Stimulated activated CD8-positive, alpha-beta memory T cell treated with anti-CD3 and anti-CD28 coated beads, Interleukin-12 subunit alpha, Interleukin-12 subunit beta, amount 100 ng/mL, for 24 hours (primary cell): ENCODE data around the gene FNDC11.

ENCODE experiments used
- DNase-seq: peaks from one replicate; pipeline ENCODE4 v3.0.0-alpha.2; 2020; ENCODE audit errors: extremely low read depth

The FNDC11 gene

GRCh38 chr20:63525185-63525584 lies 28.8 kb upstream of the FNDC11 start:
- DNase-seq, result no peak

GRCh38 chr20:63525971-63526370 lies 28.0 kb upstream of the FNDC11 start:
- DNase-seq, result no peak

GRCh38 chr20:63527184-63527583 lies 26.8 kb upstream of the FNDC11 start:
- no peak for DNase-seq

- DNase-seq, result no peak
Observed at GRCh38 chr20:63529180-63529860, 24.6 kb upstream of the FNDC11 start.

- DNase-seq, result no peak
Observed at GRCh38 chr20:63529861-63530787, 23.8 kb upstream of the FNDC11 start.

- no peak for DNase-seq
Observed at GRCh38 chr20:63530788-63531160, 23.2 kb upstream of the FNDC11 start.

- no peak for DNase-seq
Observed at GRCh38 chr20:63531686-63532448, 22.1 kb upstream of the FNDC11 start.

GRCh38 chr20:63532449-63532971 lies 21.4 kb upstream of the FNDC11 start:
- no peak for DNase-seq

- no peak for DNase-seq
Observed at GRCh38 chr20:63533388-63533787, 20.6 kb upstream of the FNDC11 start.

- no peak for DNase-seq
Observed at GRCh38 chr20:63533871-63534393, 20.0 kb upstream of the FNDC11 start.

- DNase-seq, result no peak
Observed at GRCh38 chr20:63534427-63534830, 19.5 kb upstream of the FNDC11 start.

GRCh38 chr20:63534831-63535651 lies 18.9 kb upstream of the FNDC11 start:
- DNase-seq, result no peak

GRCh38 chr20:63536241-63536977 lies 17.6 kb upstream of the FNDC11 start:
- DNase-seq, result no peak

GRCh38 chr20:63536997-63537524 lies 16.9 kb upstream of the FNDC11 start, which contains the start of gene PTK6:
TSS of gene PTK6 (minus strand) at chr20:63537376. CDS start at chr20:63537314, 62 bp downstream.
- no peak for DNase-seq

- peak; percentile 87 for DNase-seq
Observed at GRCh38 chr20:63537525-63538203, 16.3 kb upstream of the FNDC11 start.

- DNase-seq, result no peak
Observed at GRCh38 chr20:63538204-63539091, 15.5 kb upstream of the FNDC11 start.

GRCh38 chr20:63539092-63539430 lies 14.9 kb upstream of the FNDC11 start:
- DNase-seq, result no peak
